ENCODE measurements around the gene MEX3A. TPM values are rescaled to one million over a fixed set of nuclear protein-coding genes. Genes with fewer than 3 reads are reported as not detected.

The MEX3A gene
- total RNA-seq, 1 donor from 2014 or later = 37.6 TPM

DNA sequence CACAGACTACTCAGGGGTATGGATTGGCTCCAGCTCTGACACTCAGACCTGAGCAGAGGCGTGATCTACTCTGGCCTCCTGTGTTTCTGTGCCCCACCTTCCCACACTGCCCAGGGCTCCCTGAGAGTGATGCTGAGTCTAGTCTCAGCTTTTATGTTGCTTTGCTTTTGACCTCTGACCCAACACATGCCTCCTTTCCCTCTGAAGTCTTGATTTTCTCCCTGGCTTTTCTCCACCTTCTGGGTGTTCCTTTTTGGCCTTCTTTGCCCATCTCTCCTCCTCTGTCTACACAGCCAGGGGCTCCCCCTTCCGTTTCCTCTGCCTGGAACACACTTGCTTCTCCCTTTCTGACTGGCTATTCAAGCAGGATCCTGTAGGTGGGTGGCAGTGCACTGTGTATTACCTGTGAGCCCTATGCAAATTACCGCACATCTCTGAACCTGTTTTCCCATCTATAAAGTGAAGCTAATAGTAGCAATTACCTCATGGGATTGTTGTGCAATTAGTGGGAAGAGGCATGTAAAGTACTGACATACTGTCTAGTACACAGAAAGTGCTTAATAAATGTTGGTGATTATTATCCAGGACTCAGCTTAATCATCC, 13.7 kb upstream of the MEX3A start:
- H3K27ac Mint-ChIP-seq (ENCODE audit: unreplicated experiment) = peak overlapping the region; percentile 91
- DNase-seq (ENCODE audit: low read depth) (no peak), FAIRE-seq (no peak)
- Histone ChIP-seq H3K36me3 (ENCODE audit: insufficient read depth, low read length) (peaks cover 5% of the 10 kb centered on the region), H3K27ac (ENCODE audit: low read depth, low read length) (peak overlapping the region; percentile 91), H3K4me2 (ENCODE audit: low read length) (peak overlapping the region; percentile 62), H3K79me2 (ENCODE audit: insufficient read depth, low read length) (peaks cover 21% of the 10 kb centered on the region), H4K20me1 (ENCODE audit: insufficient read depth, low read length) (peaks cover 8% of the 10 kb centered on the region), H3K4me3 (ENCODE audit: insufficient read depth, low read depth, low read length) (no peak overlapping the region), H2AFZ (ENCODE audit: low read depth, low read length) (no peak overlapping the region), H3K4me1 (ENCODE audit: insufficient read depth, low read length) (peaks cover 20% of the 10 kb centered on the region), H3K9ac (ENCODE audit: low read length) (peak overlapping the region; percentile 80), H3K27me3 (ENCODE audit: insufficient read depth, low read length) (no peaks in the 10 kb centered on the region), H3K9me3 (ENCODE audit: insufficient read depth, low read depth, low read length) (no peaks in the 10 kb centered on the region)
- H3K9me3 Mint-ChIP-seq (ENCODE audit: unreplicated experiment) = no peaks in the 10 kb centered on the region
- peaks cover 33% of the 10 kb centered on the region for H3K36me3 Mint-ChIP-seq (ENCODE audit: low read depth, unreplicated experiment)
- H3K4me1 Mint-ChIP-seq (ENCODE audit: low read depth, unreplicated experiment) = peaks cover 25% of the 10 kb centered on the region
- H3K4me3 Mint-ChIP-seq (ENCODE audit: unreplicated experiment) = no peak overlapping the region
- TF ChIP-seq, protein P1, sequence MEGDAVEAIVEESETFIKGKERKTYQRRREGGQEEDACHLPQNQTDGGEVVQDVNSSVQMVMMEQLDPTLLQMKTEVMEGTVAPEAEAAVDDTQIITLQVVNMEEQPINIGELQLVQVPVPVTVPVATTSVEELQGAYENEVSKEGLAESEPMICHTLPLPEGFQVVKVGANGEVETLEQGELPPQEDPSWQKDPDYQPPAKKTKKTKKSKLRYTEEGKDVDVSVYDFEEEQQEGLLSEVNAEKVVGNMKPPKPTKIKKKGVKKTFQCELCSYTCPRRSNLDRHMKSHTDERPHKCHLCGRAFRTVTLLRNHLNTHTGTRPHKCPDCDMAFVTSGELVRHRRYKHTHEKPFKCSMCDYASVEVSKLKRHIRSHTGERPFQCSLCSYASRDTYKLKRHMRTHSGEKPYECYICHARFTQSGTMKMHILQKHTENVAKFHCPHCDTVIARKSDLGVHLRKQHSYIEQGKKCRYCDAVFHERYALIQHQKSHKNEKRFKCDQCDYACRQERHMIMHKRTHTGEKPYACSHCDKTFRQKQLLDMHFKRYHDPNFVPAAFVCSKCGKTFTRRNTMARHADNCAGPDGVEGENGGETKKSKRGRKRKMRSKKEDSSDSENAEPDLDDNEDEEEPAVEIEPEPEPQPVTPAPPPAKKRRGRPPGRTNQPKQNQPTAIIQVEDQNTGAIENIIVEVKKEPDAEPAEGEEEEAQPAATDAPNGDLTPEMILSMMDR (IDR thresholded peaks at IDR 0.05; ENCODE audit: insufficient read depth, low read depth, low read length) = no peak
- no peak for TF ChIP-seq EZH2 (IDR thresholded peaks at IDR 0.05; ENCODE audit: insufficient read depth, low read length)
- H3K27me3 Mint-ChIP-seq (ENCODE audit: low read depth, unreplicated experiment) = no peaks in the 10 kb centered on the region

DNA sequence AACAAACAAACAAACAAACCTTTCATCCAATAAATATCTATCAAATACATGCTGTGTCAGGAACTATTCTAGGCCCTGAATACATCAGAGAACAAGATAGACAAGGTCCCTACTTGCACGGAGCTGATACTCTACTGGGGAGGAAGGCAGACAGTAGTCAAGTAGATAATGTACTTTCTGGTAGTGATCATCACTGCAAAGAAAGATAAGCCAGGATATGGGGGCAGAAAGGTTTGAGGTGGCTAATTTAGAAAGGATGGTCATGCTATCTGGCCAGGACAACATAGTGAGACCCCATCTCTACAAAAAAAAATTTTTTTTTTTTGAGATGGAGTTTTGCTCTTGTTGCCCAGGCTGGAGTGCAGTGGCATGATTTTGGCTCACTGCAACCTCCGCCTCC, 9.3 kb upstream of the MEX3A start:
- no peak overlapping the region for H3K4me3 Mint-ChIP-seq (ENCODE audit: unreplicated experiment)
- FAIRE-seq = no peak
- no peak overlapping the region for H2AFZ ChIP-seq (ENCODE audit: low read depth, low read length)
- no peak overlapping the region for H3K4me3 ChIP-seq (ENCODE audit: insufficient read depth, low read depth, low read length)
- H3K9ac ChIP-seq (ENCODE audit: low read length) = no peak overlapping the region
- no peak for DNase-seq (ENCODE audit: low read depth)
- H3K9me3 ChIP-seq (ENCODE audit: insufficient read depth, low read depth, low read length) = no peaks in the 10 kb centered on the region
- H3K27me3 ChIP-seq (ENCODE audit: insufficient read depth, low read length) = no peaks in the 10 kb centered on the region
- no peak overlapping the region for H3K27ac ChIP-seq (ENCODE audit: low read depth, low read length)
- no peak for TF ChIP-seq EZH2 (IDR thresholded peaks at IDR 0.05; ENCODE audit: insufficient read depth, low read length)
- no peaks in the 10 kb centered on the region for H3K27me3 Mint-ChIP-seq (ENCODE audit: low read depth, unreplicated experiment)
- H3K79me2 ChIP-seq (ENCODE audit: insufficient read depth, low read length) = peaks cover 16% of the 10 kb centered on the region
- peaks cover 27% of the 10 kb centered on the region for H3K4me1 Mint-ChIP-seq (ENCODE audit: low read depth, unreplicated experiment)
- H3K36me3 ChIP-seq (ENCODE audit: insufficient read depth, low read length) = peaks cover 5% of the 10 kb centered on the region
- peaks cover 24% of the 10 kb centered on the region for H4K20me1 ChIP-seq (ENCODE audit: insufficient read depth, low read length)
- H3K4me2 ChIP-seq (ENCODE audit: low read length) = no peak overlapping the region
- H3K27ac Mint-ChIP-seq (ENCODE audit: unreplicated experiment) = no peak overlapping the region
- peaks cover 11% of the 10 kb centered on the region for H3K4me1 ChIP-seq (ENCODE audit: insufficient read depth, low read length)
- peaks cover 19% of the 10 kb centered on the region for H3K36me3 Mint-ChIP-seq (ENCODE audit: low read depth, unreplicated experiment)
- no peaks in the 10 kb centered on the region for H3K9me3 Mint-ChIP-seq (ENCODE audit: unreplicated experiment)

DNA sequence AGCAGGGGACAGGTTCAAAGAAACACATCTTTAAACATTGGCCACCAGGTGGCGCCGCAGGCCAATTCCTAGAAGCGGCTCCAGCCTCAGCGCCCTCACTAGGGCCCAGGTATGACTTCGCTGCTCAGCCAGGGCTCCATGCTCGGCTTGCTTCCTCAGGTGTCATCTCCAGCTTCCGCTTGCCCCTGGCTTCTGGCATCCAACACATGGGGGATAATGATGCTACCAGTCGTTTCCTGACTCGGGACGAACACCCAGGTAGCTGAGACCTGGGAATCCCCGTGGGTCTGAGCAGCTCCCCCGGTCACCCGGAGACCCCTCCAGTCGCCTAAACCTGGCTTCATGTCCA, 8.5 kb upstream of the MEX3A start:
- DNase-seq (ENCODE audit: low read depth) (no peak), FAIRE-seq (no peak)
- Mint-ChIP-seq H3K9me3 (ENCODE audit: unreplicated experiment) (no peaks in the 10 kb centered on the region), H3K36me3 (ENCODE audit: low read depth, unreplicated experiment) (peaks cover 17% of the 10 kb centered on the region), H3K4me1 (ENCODE audit: low read depth, unreplicated experiment) (peaks cover 27% of the 10 kb centered on the region), H3K27me3 (ENCODE audit: low read depth, unreplicated experiment) (no peaks in the 10 kb centered on the region), H3K27ac (ENCODE audit: unreplicated experiment) (peak overlapping the region; percentile 44), H3K4me3 (ENCODE audit: unreplicated experiment) (peak overlapping the region; percentile 55)
- H3K4me3 ChIP-seq (ENCODE audit: insufficient read depth, low read depth, low read length) = no peak overlapping the region
- H3K27me3 ChIP-seq (ENCODE audit: insufficient read depth, low read length) = no peaks in the 10 kb centered on the region
- H3K36me3 ChIP-seq (ENCODE audit: insufficient read depth, low read length) = peaks cover 3% of the 10 kb centered on the region
- H4K20me1 ChIP-seq (ENCODE audit: insufficient read depth, low read length) = peaks cover 31% of the 10 kb centered on the region
- H3K9ac ChIP-seq (ENCODE audit: low read length) = no peak overlapping the region
- no peaks in the 10 kb centered on the region for H3K9me3 ChIP-seq (ENCODE audit: insufficient read depth, low read depth, low read length)
- no peak overlapping the region for H2AFZ ChIP-seq (ENCODE audit: low read depth, low read length)
- peaks cover 10% of the 10 kb centered on the region for H3K4me1 ChIP-seq (ENCODE audit: insufficient read depth, low read length)
- H3K4me2 ChIP-seq (ENCODE audit: low read length) = no peak overlapping the region
- H3K27ac ChIP-seq (ENCODE audit: low read depth, low read length) = no peak overlapping the region
- TF ChIP-seq EZH2 (IDR thresholded peaks at IDR 0.05; ENCODE audit: insufficient read depth, low read length) = no peak
- TF ChIP-seq, protein P1 (IDR thresholded peaks at IDR 0.05; ENCODE audit: insufficient read depth, low read depth, low read length) = peak; percentile 57
- peaks cover 16% of the 10 kb centered on the region for H3K79me2 ChIP-seq (ENCODE audit: insufficient read depth, low read length)

Data from astrocyte (in vitro differentiated cells and primary cell).